K562 (cell line): ENCODE measurements around the gene B3GALT4. TPM values are rescaled to one million over a fixed set of nuclear protein-coding genes. Genes with fewer than 3 reads are reported as not detected.

ENCODE experiments used
- ATAC-seq: fragments of 200-7000 bp; cut with Tn5 transposase; 3 replicates; pipeline ENCODE4 v1.9.1; 2020; ENCODE audit warnings: moderate library complexity
- BruUV-seq: library from RNA; stranded (reverse); fragments of 400-500 nt; replicated peaks from 2 replicates; lab custom pipeline; 2021; lab: Mats Ljungman, UMichigan
- CTCF ChIA-PET: fragments of 300-600 bp; formaldehyde crosslinking; extraction: SDS; loops from one replicate; lab custom pipeline; 2021; ENCODE audit warnings: low intra/inter-chr PET ratio; lab: Yijun Ruan, JAX
- POLR2A ChIA-PET: fragments of 300-600, 350-650 bp; sonication (Branson Sonifier 250); formaldehyde crosslinking; extraction: SDS; loops from one replicate; lab custom pipeline; 2021; ENCODE audit warnings: antibody characterized with exemption, inconsistent platforms; lab: Yijun Ruan, JAX
- DNase-seq, 4 experiments: peaks; one replicate each; pipeline versions ENCODE4 v3.0.0 to v3.0.0-alpha.2; 2011 to 2018; ENCODE audit warnings: low spot score in 3 of 4, mixed read lengths in 3 of 4; ENCODE audit errors: extremely low read depth in 1 of 4
- FAIRE-seq: peaks from 2 replicates; lab custom pipeline; 2011; peaks lifted over from hg19 to GRCh38; lab: Jason Lieb, UNC
- H2AFZ ChIP-seq: 2 replicates; pipeline ENCODE4 v1.6.0; 2011; ENCODE audit warnings: low read depth, low read length, control low read depth, inconsistent platforms
- H3K27ac ChIP-seq: fragments of 200-600 bp; 3 replicates; pipeline ENCODE4 v1.8.0; 2011; ENCODE audit warnings: low read depth, mild to moderate bottlenecking, control low read depth, inconsistent platforms, low read length, moderate library complexity, mixed read lengths; ENCODE audit errors: extremely low read depth
- H3K27me3 ChIP-seq, 2 experiments: fragments of 300-600 bp in 1 of 2; 2 replicates in 1 of 2; 3 replicates in 1 of 2; pipeline versions ENCODE4 v1.6.0 to v1.8.0; 2011; ENCODE audit warnings: inconsistent platforms in 2 of 2, low read length in 2 of 2, mild to moderate bottlenecking in 1 of 2, mixed read lengths in 1 of 2, moderate library complexity in 1 of 2; ENCODE audit not compliant: control insufficient read depth in 2 of 2, insufficient read depth in 2 of 2
- H3K36me3 ChIP-seq: fragments of 300-600 bp; 3 replicates; pipeline ENCODE4 v1.8.0; 2011; ENCODE audit warnings: mild to moderate bottlenecking, low read length, inconsistent platforms; ENCODE audit not compliant: control insufficient read depth, insufficient read depth
- H3K4me1 ChIP-seq, 2 experiments: fragments of 200-600 bp in 1 of 2; replicated peaks in 1 of 2; 2 replicates in 1 of 2; 3 replicates in 1 of 2; pipeline versions ENCODE4 v1.5.1 to v1.8.0; 2011; ENCODE audit warnings: inconsistent platforms in 2 of 2, low read length in 2 of 2, mild to moderate bottlenecking in 1 of 2, mixed read lengths in 1 of 2, moderate library complexity in 1 of 2; ENCODE audit not compliant: control insufficient read depth in 2 of 2, insufficient read depth in 2 of 2
- H3K4me2 ChIP-seq: 2 replicates; pipeline ENCODE4 v1.6.1; 2011; ENCODE audit warnings: low read length, control low read depth, inconsistent platforms, mixed read lengths; ENCODE audit not compliant: insufficient read depth
- H3K4me3 ChIP-seq: fragments of 200-600 bp; sonication (generic), shearing (Covaris generic); 2 replicates; pipeline ENCODE4 v1.5.1; 2016; ENCODE audit warnings: control low read depth, inconsistent platforms
- H3K79me2 ChIP-seq: fragments of 200-600 bp; 3 replicates; pipeline ENCODE4 v1.8.0; 2011; ENCODE audit warnings: low read length, inconsistent platforms; ENCODE audit not compliant: control insufficient read depth, insufficient read depth
- H3K9ac ChIP-seq, 2 experiments: 2 replicates each; pipeline versions ENCODE4 v1.6.0 to v1.6.1; 2011; ENCODE audit warnings: low read depth in 2 of 2, low read length in 2 of 2, control low read depth in 1 of 2, inconsistent platforms in 1 of 2, mild to moderate bottlenecking in 1 of 2, mixed read lengths in 1 of 2; ENCODE audit not compliant: insufficient read depth in 1 of 2
- H3K9me1 ChIP-seq: one replicate; pipeline ENCODE4 v1.6.0; 2011; ENCODE audit warnings: inconsistent platforms, mild to moderate bottlenecking, low read length, moderate library complexity; ENCODE audit not compliant: control insufficient read depth, insufficient read depth
- H3K9me3 ChIP-seq: replicated peaks from 2 replicates; pipeline ENCODE4 v1.5.1; 2011; ENCODE audit warnings: low read depth, low read length, inconsistent platforms; ENCODE audit not compliant: control insufficient read depth, insufficient read depth
- H4K20me1 ChIP-seq: replicated peaks from 2 replicates; pipeline ENCODE4 v1.6.1; 2011; ENCODE audit warnings: low read length, inconsistent platforms, mixed read lengths; ENCODE audit not compliant: control insufficient read depth, insufficient read depth
- C11orf30 ChIP-seq: fragments of 450-650 bp; IDR thresholded peaks from 2 replicates; pipeline ENCODE4 v1.6.1; 2016; ENCODE audit warnings: low read depth, mild to moderate bottlenecking
- CEBPB ChIP-seq: fragments of 450-650 bp; IDR thresholded peaks from 2 replicates; pipeline ENCODE4 v1.6.1; 2016; ENCODE audit warnings: missing genetic modification characterization, missing compliant biosample characterization
- KDM2B ChIP-seq: fragments of 250-450 bp; sonication (Bioruptor Pico); IDR thresholded peaks from 2 replicates; pipeline ENCODE4 v1.8.0; 2021; ENCODE audit warnings: mild to moderate bottlenecking, moderate library complexity
- POLR2A ChIP-seq: fragments of 450-650 bp; conservative IDR thresholded peaks from 2 replicates; pipeline ENCODE4 v1.6.1; 2016
- POLR2G ChIP-seq: fragments of 200-400 bp; formaldehyde crosslinking; IDR thresholded peaks from 2 replicates; pipeline ENCODE4 v1.6.1; 2017; ENCODE audit warnings: low read depth, mild to moderate bottlenecking, antibody characterized with exemption, low read length, moderate library complexity
- RBFOX2 ChIP-seq: fragments of 200-400 bp; formaldehyde crosslinking; IDR thresholded peaks from 2 replicates; pipeline ENCODE4 v1.6.1; 2017; ENCODE audit warnings: low read depth, mild to moderate bottlenecking, low read length, moderate library complexity
- ZNF316 ChIP-seq: fragments of 450-650 bp; IDR thresholded peaks from 2 replicates; pipeline ENCODE4 v1.6.1; 2016
- WGBS: fragments of 100-300 bp; shearing (Covaris generic); methylation state at CpG from one replicate; pipeline ENCODE4 v1.1.6; 2016; ENCODE audit warnings: low coverage, mixed read lengths; ENCODE audit not compliant: insufficient coverage; ENCODE audit errors: missing lambda C conversion rate; 5-methylcytosine and 5-hydroxymethylcytosine counted together
- in situ Hi-C: fragments of 300-500 bp; cut with MboI; formaldehyde crosslinking; loops from 4 replicates; pipeline ENCODE4 v1.15.0; 2018; ENCODE audit warnings: inconsistent platforms, mixed read lengths
- intact Hi-C: fragments of 100-400 bp; cut with micrococcal nuclease; formaldehyde crosslinking; loops from 2 replicates; pipeline ENCODE4 v1.14.2; 2022
- polyA plus RNA-seq, 8 experiments: library from polyadenylated mRNA; depleted of rRNA in 4 of 8; stranded (reverse) in 5 of 8; unstranded in 3 of 8; fragments of >200 nt; fragmentation: Nextera tagmentation in 2 of 8; fragmentation: Illumina TruSeq in 1 of 8; extraction: Ambion mirVana in 2 of 8; extraction: Trizol in 1 of 8; gene quantifications; 2 replicates each; pipeline versions ENCODE4 v1.2.1 to v1.2.3, GENCODE V29; 2011 to 2014; ENCODE audit warnings: inconsistent platforms in 1 of 8, missing spikeins in 1 of 8
- total RNA-seq, 7 experiments: library from RNA; depleted of rRNA in 6 of 7; stranded (reverse); fragments of >200 nt in 6 of 7; fragmentation: Illumina TruSeq in 2 of 7; extraction: Trizol in 2 of 7; gene quantifications; 2 replicates each; pipeline versions ENCODE4 v1.2.1 to v1.2.3, GENCODE V29; 2011 to 2021; ENCODE audit warnings: low replicate concordance in 1 of 7

Gene B3GALT4
- total and polyA plus RNA-seq, 9 of the 15 experiments (the other 6 are each of a cell fraction or from before 2014, with no cell fraction given), result 0.11 to 1.3 (median 0.53) TPM; not detected in 1

DNA sequence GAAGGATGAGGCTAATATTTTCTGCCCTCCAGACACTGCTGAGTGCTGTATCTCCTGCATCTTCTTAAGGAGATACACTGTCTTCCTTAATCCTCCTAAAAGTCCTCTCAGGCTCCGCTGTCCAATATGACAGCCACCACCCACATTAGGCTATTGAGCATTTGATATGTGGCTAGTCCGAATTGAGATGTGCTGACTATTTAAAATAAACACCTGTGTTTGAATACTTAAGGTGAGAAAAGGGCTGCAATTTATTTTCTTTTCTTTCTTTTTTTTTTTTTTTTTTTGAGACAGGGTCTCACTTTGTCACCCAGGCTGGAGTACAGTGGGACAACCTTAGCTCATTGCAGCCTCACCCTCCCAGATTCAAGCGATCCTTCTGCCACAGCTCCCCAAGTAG, 25.0 kb downstream of the B3GALT4 start:
- POLR2A ChIA-PET, result interaction anchor here (3.0 to 3.1 kb wide), 2 partner anchors 10 to 13 kb away, joined by 13 to 25 read pairs; partner anchors contain the start of genes PFDN6 and WDR46
- no peak for DNase-seq
- H4K20me1 ChIP-seq, result peaks cover 11% of the 10 kb centered on the region; the same call in 1 of the 2 replicates
- no peak overlapping the region for H3K4me3 ChIP-seq
- BruUV-seq, result no TSS peak
- peaks cover 2% of the 10 kb centered on the region for H3K9me1 ChIP-seq
- peak overlapping the region; percentile 25; the same call in 1 of the 2 replicates for H3K4me2 ChIP-seq
- TF ChIP-seq POLR2A, result 0 out of 2 replicates have a peak, but pooled peaks have one; percentile 25
- peak; percentile 50; the same call in 1 of the 2 replicates for TF ChIP-seq ZNF316
- TF ChIP-seq KDM2B (CRISPR knock-in tag), result no peak
- TF ChIP-seq C11orf30, result peak; percentile 50; the same call in 1 of the 2 replicates
- CTCF ChIA-PET, result no interaction called here
- no peak overlapping the region for H3K9ac ChIP-seq
- no peaks in the 10 kb centered on the region for H3K27me3 ChIP-seq
- WGBS, result 79% methylated on average over 3 of the region's 3 CpGs
- no peaks in the 10 kb centered on the region for H3K9me3 ChIP-seq
- peaks cover 9 to 50% of the 10 kb centered on the region in 2 experiments for H3K4me1 ChIP-seq
- peaks cover 48% of the 10 kb centered on the region for H3K79me2 ChIP-seq
- in situ Hi-C loops, result no loop called here
- H3K36me3 ChIP-seq, result peaks cover 51% of the 10 kb centered on the region
- H3K27ac ChIP-seq, result no peak overlapping the region
- intact Hi-C loops, result no loop called here
- ATAC-seq, result no peak
- no peak overlapping the region for H2AFZ ChIP-seq
- no peak for FAIRE-seq

DNA sequence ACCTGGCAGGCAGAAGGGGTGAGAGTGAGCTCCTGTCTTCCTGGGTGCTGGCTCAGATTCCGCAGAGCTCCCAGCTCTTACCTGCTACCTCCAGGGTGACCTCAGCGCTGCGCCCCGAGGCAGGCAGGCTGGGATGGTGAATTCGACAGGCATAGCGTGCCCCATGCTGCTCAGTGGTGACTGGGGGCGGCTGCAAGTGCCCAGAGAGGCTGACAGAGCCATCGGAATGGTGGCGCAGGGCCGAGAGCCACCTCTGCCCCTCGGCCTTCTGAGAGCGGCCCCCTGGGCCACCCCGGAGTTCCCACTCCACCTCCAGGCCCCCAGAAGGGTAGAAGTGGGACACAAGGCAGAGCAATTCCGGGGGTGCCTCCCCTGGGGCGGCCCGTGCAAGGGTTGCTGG, 27.3 kb downstream of the B3GALT4 start:
- no peak for ATAC-seq
- POLR2A ChIA-PET, result no interaction called here
- H3K36me3 ChIP-seq, result peaks cover 57% of the 10 kb centered on the region
- no peak overlapping the region for H3K4me2 ChIP-seq
- no peaks in the 10 kb centered on the region for H3K27me3 ChIP-seq
- BruUV-seq, result no TSS peak
- no peak for DNase-seq
- H3K79me2 ChIP-seq, result peaks cover 31% of the 10 kb centered on the region
- peaks cover 11% of the 10 kb centered on the region; the same call in 1 of the 2 replicates for H4K20me1 ChIP-seq
- WGBS, result 91% methylated on average over 15 of the region's 16 CpGs
- H3K9me1 ChIP-seq, result no peaks in the 10 kb centered on the region
- intact Hi-C loops, result no loop called here
- CTCF ChIA-PET, result no interaction called here
- no peak overlapping the region for H2AFZ ChIP-seq
- no peaks in the 10 kb centered on the region for H3K9me3 ChIP-seq
- no peak overlapping the region for H3K4me3 ChIP-seq
- 0 out of 4 replicates have a peak overlapping the region, but pooled peaks of 1 of the 2 experiments have one; percentile 49 for H3K9ac ChIP-seq
- TF ChIP-seq RBFOX2, result peak; percentile 49
- no peak for TF ChIP-seq CEBPB (tag)
- TF ChIP-seq POLR2G, result peak; percentile 58; the same call in 1 of the 2 replicates
- TF ChIP-seq, all 486 proteins: peak for 2
- FAIRE-seq, result no peak
- Histone ChIP-seq H3K27ac (no peak overlapping the region), H3K4me1 (peaks cover 0 to 28% of the 10 kb centered on the region in 2 experiments; a peak in 3 of 5 replicates)
- in situ Hi-C loops, result no loop called here
